ENCODE measurements around the gene EPHB1. TPM values are rescaled to one million over a fixed set of nuclear protein-coding genes. Genes with fewer than 3 reads are reported as not detected.

The EPHB1 gene
- total RNA-seq, 1 experiment from 2014 or later = 0.11 TPM

DNA sequence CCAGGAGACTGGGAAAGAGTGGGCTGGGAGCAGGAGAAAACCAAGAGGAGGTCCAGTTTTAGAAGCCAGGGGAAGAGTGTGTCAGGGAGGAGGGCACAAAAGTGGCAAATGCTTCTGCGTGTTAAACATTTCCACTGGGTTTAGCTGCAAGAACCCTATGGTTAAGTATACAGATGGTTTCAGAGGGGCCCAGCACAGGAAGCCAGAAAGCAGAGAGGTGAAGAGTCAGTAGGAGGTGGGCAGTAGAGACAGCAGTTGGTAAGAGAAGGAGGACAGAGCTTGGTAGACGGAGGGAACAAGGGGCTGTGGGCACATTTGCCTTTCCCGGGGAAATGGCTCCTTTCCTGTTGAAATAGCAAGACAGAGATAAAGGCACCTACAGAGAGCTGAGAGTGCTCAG is 133.8 kb downstream of the EPHB1 start:
- H3K4me1 ChIP-seq (ENCODE audit: insufficient read depth, low read length, poor library complexity, severe bottlenecking) = no peaks in the 10 kb centered on the region
- ChIA-PET POLR2A (ENCODE audit: low non-redundant PET) (no interaction called here), CTCF (no interaction called here)
- no TSS peak for BruUV-seq (replicated peaks)
- H3K27ac ChIP-seq (ENCODE audit: low read depth, low read length, poor library complexity, severe bottlenecking) = no peak overlapping the region
- TF ChIP-seq, protein P1, sequence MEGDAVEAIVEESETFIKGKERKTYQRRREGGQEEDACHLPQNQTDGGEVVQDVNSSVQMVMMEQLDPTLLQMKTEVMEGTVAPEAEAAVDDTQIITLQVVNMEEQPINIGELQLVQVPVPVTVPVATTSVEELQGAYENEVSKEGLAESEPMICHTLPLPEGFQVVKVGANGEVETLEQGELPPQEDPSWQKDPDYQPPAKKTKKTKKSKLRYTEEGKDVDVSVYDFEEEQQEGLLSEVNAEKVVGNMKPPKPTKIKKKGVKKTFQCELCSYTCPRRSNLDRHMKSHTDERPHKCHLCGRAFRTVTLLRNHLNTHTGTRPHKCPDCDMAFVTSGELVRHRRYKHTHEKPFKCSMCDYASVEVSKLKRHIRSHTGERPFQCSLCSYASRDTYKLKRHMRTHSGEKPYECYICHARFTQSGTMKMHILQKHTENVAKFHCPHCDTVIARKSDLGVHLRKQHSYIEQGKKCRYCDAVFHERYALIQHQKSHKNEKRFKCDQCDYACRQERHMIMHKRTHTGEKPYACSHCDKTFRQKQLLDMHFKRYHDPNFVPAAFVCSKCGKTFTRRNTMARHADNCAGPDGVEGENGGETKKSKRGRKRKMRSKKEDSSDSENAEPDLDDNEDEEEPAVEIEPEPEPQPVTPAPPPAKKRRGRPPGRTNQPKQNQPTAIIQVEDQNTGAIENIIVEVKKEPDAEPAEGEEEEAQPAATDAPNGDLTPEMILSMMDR (conservative IDR thresholded peaks at IDR 0.05; ENCODE audit: low read depth, low read length) = no peak
- TF ChIP-seq EZH2 (IDR thresholded peaks at IDR 0.05; ENCODE audit: borderline replicate concordance, low read depth, low read length, poor library complexity, severe bottlenecking) = no peak
- no peaks in the 10 kb centered on the region for H3K27me3 ChIP-seq (replicated peaks; ENCODE audit: insufficient read depth, low read depth, low read length, poor library complexity)
- no peaks in the 10 kb centered on the region for H3K36me3 ChIP-seq (ENCODE audit: insufficient read depth, low read length, poor library complexity, severe bottlenecking)
- no peak overlapping the region for H3K4me3 ChIP-seq (ENCODE audit: low read depth, low read length, poor library complexity, severe bottlenecking)
- no peak for DNase-seq (ENCODE audit: low spot score)
- intact Hi-C loops (cut with micrococcal nuclease; ENCODE audit: unreplicated experiment) = no loop called here
- no peaks in the 10 kb centered on the region for H3K9me3 ChIP-seq (ENCODE audit: low read depth, low read length, poor library complexity, severe bottlenecking)

DNA sequence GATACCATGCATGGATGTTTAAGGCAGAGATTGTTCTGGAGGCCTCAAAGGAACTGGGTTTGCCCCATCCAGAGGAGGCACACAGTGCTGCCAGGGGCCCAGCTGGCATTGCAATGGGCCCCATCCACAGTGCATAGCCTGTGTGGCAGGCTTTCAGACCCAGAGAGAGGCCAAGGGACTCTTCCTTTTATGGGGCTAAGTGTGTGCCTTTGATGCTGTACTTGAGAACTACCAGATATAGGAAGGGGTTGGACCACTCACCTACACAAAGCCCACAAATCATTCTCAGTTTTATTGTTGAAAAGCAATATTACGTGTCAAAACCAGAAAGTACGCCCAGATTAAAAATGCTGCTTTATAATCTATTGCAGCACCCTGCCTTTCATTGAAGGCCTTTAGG is 134.9 kb downstream of the EPHB1 start:
- Histone ChIP-seq H3K27ac (ENCODE audit: low read depth, low read length, poor library complexity, severe bottlenecking) (no peak overlapping the region), H3K36me3 (ENCODE audit: insufficient read depth, low read length, poor library complexity, severe bottlenecking) (no peaks in the 10 kb centered on the region), H3K4me3 (ENCODE audit: low read depth, low read length, poor library complexity, severe bottlenecking) (no peak overlapping the region), H3K9me3 (ENCODE audit: low read depth, low read length, poor library complexity, severe bottlenecking) (no peaks in the 10 kb centered on the region), H3K4me1 (ENCODE audit: insufficient read depth, low read length, poor library complexity, severe bottlenecking) (no peaks in the 10 kb centered on the region), H3K27me3 (replicated peaks; ENCODE audit: insufficient read depth, low read depth, low read length, poor library complexity) (no peaks in the 10 kb centered on the region)
- ChIA-PET POLR2A (ENCODE audit: low non-redundant PET) (no interaction called here), CTCF (no interaction called here)
- BruUV-seq (replicated peaks) = no TSS peak
- DNase-seq (ENCODE audit: low spot score) = no peak
- TF ChIP-seq, protein P1 (conservative IDR thresholded peaks at IDR 0.05; ENCODE audit: low read depth, low read length) = no peak
- intact Hi-C loops (cut with micrococcal nuclease; ENCODE audit: unreplicated experiment) = no loop called here

DNA sequence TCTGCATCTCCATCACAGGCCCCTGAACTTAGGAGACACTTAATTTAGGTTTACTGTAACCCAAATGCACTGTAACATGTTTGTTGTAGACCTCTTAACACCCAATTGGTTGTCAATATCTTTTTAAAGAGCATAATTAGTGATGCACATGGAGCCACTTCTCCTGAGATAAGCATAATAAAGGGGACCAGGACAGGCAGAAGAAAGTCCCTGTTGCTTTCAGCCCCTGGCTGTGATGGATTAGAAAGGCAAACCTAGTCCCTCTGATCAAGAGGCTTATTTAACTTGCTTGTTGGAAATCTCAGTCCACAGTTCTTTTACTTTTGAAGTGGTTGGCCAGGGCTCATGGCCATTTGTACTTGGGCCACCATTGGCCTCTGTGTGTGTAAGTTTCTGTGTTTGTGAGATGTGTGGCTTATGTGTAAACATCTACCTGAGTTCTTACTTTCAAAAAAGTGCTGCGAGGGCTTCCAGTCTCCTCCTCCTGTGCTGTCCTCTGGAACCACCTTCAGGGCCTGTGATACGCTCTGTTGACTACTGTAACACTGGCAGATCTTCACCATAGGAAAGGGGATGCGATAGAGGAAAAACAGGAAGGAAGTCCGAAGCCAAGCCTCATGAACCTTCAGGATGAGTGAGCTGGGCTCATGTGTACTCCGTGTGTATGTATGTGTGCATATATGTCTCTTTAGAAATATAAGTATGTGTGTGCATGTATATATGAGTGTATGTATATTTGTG is 136.2 kb downstream of the EPHB1 start:
- Histone ChIP-seq H3K27ac (ENCODE audit: low read depth, low read length, poor library complexity, severe bottlenecking) (no peak overlapping the region), H3K4me3 (ENCODE audit: low read depth, low read length, poor library complexity, severe bottlenecking) (no peak overlapping the region), H3K9me3 (ENCODE audit: low read depth, low read length, poor library complexity, severe bottlenecking) (no peaks in the 10 kb centered on the region), H3K27me3 (replicated peaks; ENCODE audit: insufficient read depth, low read depth, low read length, poor library complexity) (no peaks in the 10 kb centered on the region), H3K36me3 (ENCODE audit: insufficient read depth, low read length, poor library complexity, severe bottlenecking) (no peaks in the 10 kb centered on the region), H3K4me1 (ENCODE audit: insufficient read depth, low read length, poor library complexity, severe bottlenecking) (no peaks in the 10 kb centered on the region)
- ChIA-PET CTCF (no interaction called here), POLR2A (ENCODE audit: low non-redundant PET) (no interaction called here)
- TF ChIP-seq EZH2 (IDR thresholded peaks at IDR 0.05; ENCODE audit: borderline replicate concordance, low read depth, low read length, poor library complexity, severe bottlenecking) = no peak
- TF ChIP-seq, protein P1 (conservative IDR thresholded peaks at IDR 0.05; ENCODE audit: low read depth, low read length) = no peak
- intact Hi-C loops (cut with micrococcal nuclease; ENCODE audit: unreplicated experiment) = no loop called here
- no TSS peak for BruUV-seq (replicated peaks)
- no peak for DNase-seq (ENCODE audit: low spot score)

Measured in A673 (cell line).